ENCODE measurements around the gene PTTG1IP2.

GRCh38 chr7:90473814-90474213 is 4.4 kb downstream of the PTTG1IP2 start:
- TF ChIP-seq CTCF (IDR thresholded peaks at IDR 0.05) = no peak
- no peak for TF ChIP-seq POLR2A (IDR thresholded peaks at IDR 0.05)
